Mammary epithelial cell (primary cell): Measurements from ENCODE around the gene C1QL3.

Experiments
- EZH2 ChIP-seq: IDR thresholded peaks from 2 replicates; pipeline ENCODE4 v1.6.1; 2012; ENCODE audit warnings: low read length, inconsistent platforms, borderline replicate concordance
- TF ChIP-seq, protein P1 (sequence below), 2 donors: IDR thresholded peaks in 1 of 2; conservative IDR thresholded peaks in 1 of 2; 2 replicates each; pipeline ENCODE4 v1.5.1; 2011 to 2012; ENCODE audit warnings: inconsistent platforms in 2 of 2, low read length in 2 of 2, mild to moderate bottlenecking in 2 of 2, control low read depth in 1 of 2, low read depth in 1 of 2; ENCODE audit not compliant: insufficient read depth in 1 of 2; ENCODE audit errors: extremely low read depth in 1 of 2

DNA sequence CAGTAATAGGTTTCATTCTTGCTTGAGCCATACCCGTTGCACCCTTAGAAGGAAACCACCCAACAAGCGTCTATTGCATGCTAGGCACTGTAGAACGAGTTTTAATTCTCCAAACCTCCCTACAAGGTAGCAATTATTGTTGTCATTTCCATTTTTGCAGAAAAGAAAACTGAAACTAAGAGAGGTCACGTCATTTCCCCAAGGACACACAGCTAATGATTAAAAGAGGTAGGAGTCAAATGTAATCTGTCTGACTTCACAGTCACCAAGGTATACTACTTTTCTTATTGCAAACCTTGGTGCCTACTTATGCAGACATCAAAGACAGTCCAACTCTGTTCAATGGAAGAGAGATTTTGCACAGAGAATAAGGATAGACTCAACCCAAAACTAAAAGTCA is 49.1 kb upstream of the C1QL3 start:
- TF ChIP-seq, protein P1, sequence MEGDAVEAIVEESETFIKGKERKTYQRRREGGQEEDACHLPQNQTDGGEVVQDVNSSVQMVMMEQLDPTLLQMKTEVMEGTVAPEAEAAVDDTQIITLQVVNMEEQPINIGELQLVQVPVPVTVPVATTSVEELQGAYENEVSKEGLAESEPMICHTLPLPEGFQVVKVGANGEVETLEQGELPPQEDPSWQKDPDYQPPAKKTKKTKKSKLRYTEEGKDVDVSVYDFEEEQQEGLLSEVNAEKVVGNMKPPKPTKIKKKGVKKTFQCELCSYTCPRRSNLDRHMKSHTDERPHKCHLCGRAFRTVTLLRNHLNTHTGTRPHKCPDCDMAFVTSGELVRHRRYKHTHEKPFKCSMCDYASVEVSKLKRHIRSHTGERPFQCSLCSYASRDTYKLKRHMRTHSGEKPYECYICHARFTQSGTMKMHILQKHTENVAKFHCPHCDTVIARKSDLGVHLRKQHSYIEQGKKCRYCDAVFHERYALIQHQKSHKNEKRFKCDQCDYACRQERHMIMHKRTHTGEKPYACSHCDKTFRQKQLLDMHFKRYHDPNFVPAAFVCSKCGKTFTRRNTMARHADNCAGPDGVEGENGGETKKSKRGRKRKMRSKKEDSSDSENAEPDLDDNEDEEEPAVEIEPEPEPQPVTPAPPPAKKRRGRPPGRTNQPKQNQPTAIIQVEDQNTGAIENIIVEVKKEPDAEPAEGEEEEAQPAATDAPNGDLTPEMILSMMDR (conservative IDR thresholded peaks at IDR 0.05 in 1 of 2, IDR thresholded peaks at IDR 0.05 in 1 of 2; ENCODE audit: extremely low read depth in 1 of 2, insufficient read depth in 1 of 2, low read depth in 1 of 2, low read length in 2 of 2), result no peak
- no peak for TF ChIP-seq EZH2
